ENCODE measurements around the gene GABRG3. TPM values are rescaled to one million over a fixed set of nuclear protein-coding genes. Genes with fewer than 3 reads are reported as not detected.

Gene GABRG3
- total and polyA plus RNA-seq, 9 of the 15 experiments (the other 6 are each of a cell fraction or from before 2014, with no cell fraction given): 4.0 to 15.1 (median 11.2) TPM

- DNase-seq (ENCODE audit: extremely low read depth in 1 of 4, low spot score in 3 of 4) (no peak), ATAC-seq (no peak), FAIRE-seq (no peak)
- H3K27ac ChIP-seq (ENCODE audit: extremely low read depth, low read depth, low read length): no peak overlapping the region
- no peak overlapping the region for H2AFZ ChIP-seq (ENCODE audit: low read depth, low read length)
- H4K20me1 ChIP-seq (replicated peaks; ENCODE audit: control insufficient read depth, insufficient read depth, low read length): no peaks in the 10 kb centered on the region; the same call in 1 of the 2 replicates
- H3K9ac ChIP-seq (ENCODE audit: insufficient read depth in 1 of 2, low read depth in 2 of 2, low read length in 2 of 2): no peak overlapping the region
- 65% methylated on average over 4 of the region's 4 CpGs for WGBS (ENCODE audit: insufficient coverage, low coverage, missing lambda C conversion rate)
- no peaks in the 10 kb centered on the region; a peak in 1 of 5 replicates for H3K4me1 ChIP-seq (replicated peaks in 1 of 2; ENCODE audit: control insufficient read depth in 2 of 2, insufficient read depth in 2 of 2, low read length in 2 of 2)
- H3K9me1 ChIP-seq (ENCODE audit: control insufficient read depth, insufficient read depth, low read length): no peaks in the 10 kb centered on the region
- H3K79me2 ChIP-seq (ENCODE audit: control insufficient read depth, insufficient read depth, low read length): no peaks in the 10 kb centered on the region
- ChIA-PET POLR2A (interaction anchor here (0.6 kb wide), 1 partner anchor 76 kb away, joined by 3 read pairs; no protein-coding TSS in a partner anchor), CTCF (ENCODE audit: low intra/inter-chr PET ratio) (no interaction called here)
- no TSS peak for BruUV-seq (replicated peaks)
- H3K9me3 ChIP-seq (replicated peaks; ENCODE audit: control insufficient read depth, insufficient read depth, low read depth, low read length): no peaks in the 10 kb centered on the region
- H3K36me3 ChIP-seq (ENCODE audit: control insufficient read depth, insufficient read depth, low read length): no peaks in the 10 kb centered on the region
- H3K4me2 ChIP-seq (ENCODE audit: insufficient read depth, low read length): no peak overlapping the region
- no peaks in the 10 kb centered on the region for H3K27me3 ChIP-seq (ENCODE audit: control insufficient read depth in 2 of 2, insufficient read depth in 2 of 2, low read length in 2 of 2)
- in situ Hi-C loops (cut with MboI): no loop called here
- TF ChIP-seq CEBPG (CRISPR knock-in tag; IDR thresholded peaks at IDR 0.05) (no peak), CEBPG (tag; conservative IDR thresholded peaks at IDR 0.05 in 1 of 2, IDR thresholded peaks at IDR 0.05 in 1 of 2) (no peak), EP300 (IDR thresholded peaks at IDR 0.05; ENCODE audit: low read length) (no peak), HLTF (IDR thresholded peaks at IDR 0.05) (no peak), RNF219 (CRISPR knock-in tag; IDR thresholded peaks at IDR 0.05) (no peak), ZNF354B (CRISPR knock-in tag; IDR thresholded peaks at IDR 0.05) (no peak), KLF13 (tag; IDR thresholded peaks at IDR 0.05; ENCODE audit: borderline replicate concordance, low read depth) (no peak), PCBP1 (IDR thresholded peaks at IDR 0.05; ENCODE audit: low read depth, low read length, poor library complexity, severe bottlenecking) (no peak), KDM5B (IDR thresholded peaks at IDR 0.05; ENCODE audit: insufficient replicate concordance, low read depth, low read length) (no peak), SAFB (IDR thresholded peaks at IDR 0.05; ENCODE audit: borderline replicate concordance, low read depth, low read length) (no peak), PHF21A (IDR thresholded peaks at IDR 0.05; ENCODE audit: borderline replicate concordance, low read depth) (no peak), NR0B1 (IDR thresholded peaks at IDR 0.05; ENCODE audit: partially characterized antibody) (no peak)
- intact Hi-C loops (cut with micrococcal nuclease): no loop called here
- no peak overlapping the region for H3K4me3 ChIP-seq
Observed at GRCh38 chr15:27258287-27258686, 287.3 kb downstream of the GABRG3 start.

Measured in K562 (cell line).